Astrocyte (in vitro differentiated cells and primary cell): ENCODE results near the gene TEAD1. TPM values are rescaled to one million over a fixed set of nuclear protein-coding genes. Genes with fewer than 3 reads are reported as not detected.

Experiments
- DNase-seq: peaks from one replicate; pipeline ENCODE4 v3.0.0-alpha.2; 2010; ENCODE audit warnings: low read depth
- FAIRE-seq: peaks from 2 replicates; lab custom pipeline; 2011; peaks lifted over from hg19 to GRCh38; lab: Jason Lieb, UNC
- H2AFZ ChIP-seq: 2 replicates; pipeline ENCODE4 v1.6.0; 2012; ENCODE audit warnings: low read depth, low read length, inconsistent platforms
- H3K27ac ChIP-seq: 2 replicates; pipeline ENCODE4 v1.5.1; 2011; ENCODE audit warnings: low read depth, low read length, inconsistent platforms
- H3K27me3 ChIP-seq: 2 replicates; pipeline ENCODE4 v1.6.0; 2011; ENCODE audit warnings: low read length, inconsistent platforms; ENCODE audit not compliant: insufficient read depth
- H3K36me3 ChIP-seq: 2 replicates; pipeline ENCODE4 v1.5.1; 2011; ENCODE audit warnings: low read length, inconsistent platforms; ENCODE audit not compliant: insufficient read depth
- H3K4me1 ChIP-seq: 2 replicates; pipeline ENCODE4 v1.5.1; 2011; ENCODE audit warnings: low read length, inconsistent platforms; ENCODE audit not compliant: insufficient read depth
- H3K4me2 ChIP-seq: 2 replicates; pipeline ENCODE4 v1.6.0; 2012; ENCODE audit warnings: low read length, inconsistent platforms
- H3K4me3 ChIP-seq: 2 replicates; pipeline ENCODE4 v1.5.1; 2011; ENCODE audit warnings: low read depth, mild to moderate bottlenecking, low read length, inconsistent platforms; ENCODE audit not compliant: insufficient read depth
- H3K79me2 ChIP-seq: 2 replicates; pipeline ENCODE4 v1.6.0; 2012; ENCODE audit warnings: mild to moderate bottlenecking, low read length, inconsistent platforms; ENCODE audit not compliant: insufficient read depth
- H3K9ac ChIP-seq: 2 replicates; pipeline ENCODE4 v1.6.0; 2012; ENCODE audit warnings: mild to moderate bottlenecking, low read length, inconsistent platforms
- H3K9me3 ChIP-seq: 2 replicates; pipeline ENCODE4 v1.5.1; 2012; ENCODE audit warnings: low read depth, mild to moderate bottlenecking, low read length, inconsistent platforms; ENCODE audit not compliant: insufficient read depth
- H4K20me1 ChIP-seq: 2 replicates; pipeline ENCODE4 v1.6.0; 2012; ENCODE audit warnings: low read length, inconsistent platforms; ENCODE audit not compliant: insufficient read depth
- H3K27ac Mint-ChIP-seq: one replicate; pipeline ENCODE4 v1.8.0; 2021; ENCODE audit warnings: mild to moderate bottlenecking, mixed read lengths; ENCODE audit not compliant: unreplicated experiment
- H3K27me3 Mint-ChIP-seq: one replicate; pipeline ENCODE4 v1.8.0; 2021; ENCODE audit warnings: low read depth, mixed read lengths; ENCODE audit not compliant: unreplicated experiment
- H3K36me3 Mint-ChIP-seq: one replicate; pipeline ENCODE4 v1.8.0; 2021; ENCODE audit warnings: low read depth, mixed read lengths; ENCODE audit not compliant: unreplicated experiment
- H3K4me1 Mint-ChIP-seq: one replicate; pipeline ENCODE4 v1.8.0; 2021; ENCODE audit warnings: low read depth, mixed read lengths; ENCODE audit not compliant: unreplicated experiment
- H3K4me3 Mint-ChIP-seq: one replicate; pipeline ENCODE4 v1.8.0; 2021; ENCODE audit warnings: mild to moderate bottlenecking, moderate library complexity, mixed read lengths; ENCODE audit not compliant: unreplicated experiment
- H3K9me3 Mint-ChIP-seq: one replicate; pipeline ENCODE4 v1.8.0; 2021; ENCODE audit warnings: mild to moderate bottlenecking, mixed read lengths; ENCODE audit not compliant: unreplicated experiment
- CTCF ChIP-seq: IDR thresholded peaks from 2 replicates; pipeline ENCODE4 v1.5.1; 2011; ENCODE audit warnings: low read depth, mild to moderate bottlenecking, inconsistent platforms, low read length, moderate library complexity; ENCODE audit not compliant: insufficient read depth
- EZH2 ChIP-seq: IDR thresholded peaks from 2 replicates; pipeline ENCODE4 v1.6.1; 2012; ENCODE audit warnings: mild to moderate bottlenecking, low read length, inconsistent platforms; ENCODE audit not compliant: insufficient read depth
- total RNA-seq: library from RNA; stranded (reverse); gene quantifications from 2 replicates; pipeline ENCODE4 v1.2.1, GENCODE V29; 2021

TEAD1 gene
- total RNA-seq, 1 donor from 2014 or later, result 149 TPM

GRCh38 chr11:12725055-12725862 is 51.0 kb downstream of the TEAD1 start:
- Mint-ChIP-seq H3K9me3 (no peaks in the 10 kb centered on the region), H3K27me3 (no peaks in the 10 kb centered on the region), H3K4me1 (peaks cover 64% of the 10 kb centered on the region), H3K36me3 (peaks cover 2% of the 10 kb centered on the region), H3K4me3 (peak overlapping the region; percentile 51), H3K27ac (peak overlapping the region; percentile 60)
- H3K4me1 ChIP-seq, result peaks cover 56% of the 10 kb centered on the region
- peak overlapping the region; percentile 76 for H3K27ac ChIP-seq
- peaks cover 95% of the 10 kb centered on the region for H3K79me2 ChIP-seq
- H3K4me3 ChIP-seq, result no peak overlapping the region
- H3K4me2 ChIP-seq, result peak overlapping the region; percentile 63
- H4K20me1 ChIP-seq, result peaks cover 89% of the 10 kb centered on the region
- H3K27me3 ChIP-seq, result no peaks in the 10 kb centered on the region
- FAIRE-seq (no peak), DNase-seq (no peak)
- TF ChIP-seq EZH2, result no peak
- no peak for TF ChIP-seq CTCF
- no peak overlapping the region for H2AFZ ChIP-seq
- H3K9me3 ChIP-seq, result no peaks in the 10 kb centered on the region
- H3K36me3 ChIP-seq, result no peaks in the 10 kb centered on the region
- H3K9ac ChIP-seq, result peak overlapping the region; percentile 54

- no peaks in the 10 kb centered on the region for H3K9me3 Mint-ChIP-seq
- TF ChIP-seq EZH2 (no peak), CTCF (no peak)
- H3K27ac ChIP-seq, result peak overlapping the region; percentile 77
Observed at GRCh38 chr11:12725863-12726682, 51.9 kb downstream of the TEAD1 start.

More at GRCh38 chr11:12725863-12726682, 51.9 kb downstream of the TEAD1 start:
- peaks cover 89% of the 10 kb centered on the region for H4K20me1 ChIP-seq
- FAIRE-seq (no peak), DNase-seq (peak; percentile 86)
- peaks cover 95% of the 10 kb centered on the region for H3K79me2 ChIP-seq
- H3K4me1 ChIP-seq, result peaks cover 56% of the 10 kb centered on the region
- no peak overlapping the region for H2AFZ ChIP-seq
- Mint-ChIP-seq H3K27me3 (no peaks in the 10 kb centered on the region), H3K4me3 (peak overlapping the region; percentile 51), H3K4me1 (peaks cover 60% of the 10 kb centered on the region), H3K36me3 (peaks cover 2% of the 10 kb centered on the region), H3K27ac (no peak overlapping the region)
- H3K9me3 ChIP-seq, result no peaks in the 10 kb centered on the region
- H3K27me3 ChIP-seq, result no peaks in the 10 kb centered on the region
- peak overlapping the region; percentile 13 for H3K4me3 ChIP-seq
- no peaks in the 10 kb centered on the region for H3K36me3 ChIP-seq
- peak overlapping the region; percentile 20 for H3K9ac ChIP-seq
- peak overlapping the region; percentile 45 for H3K4me2 ChIP-seq
